Head of caudate nucleus (tissue), 42 donors: ENCODE data around the gene TAF11L8.
"Not testable (repeated sequence)": the region's sequence is repeated elsewhere in the genome, so short reads cannot be mapped to it uniquely, and the experiment has no call there.

Source experiments
- DNase-seq, 42 donors: peaks; one replicate each; pipeline versions ENCODE4 v3.0.0 to v3.0.0-alpha.2; 2020 to 2021; ENCODE audit warnings: mixed read lengths in 7 of 42
- intact Hi-C: fragments of 100-400 bp; cut with DNase I; formaldehyde crosslinking; loops from one replicate; pipeline ENCODE4 v1.15.0; 2022

The TAF11L8 gene

DNA sequence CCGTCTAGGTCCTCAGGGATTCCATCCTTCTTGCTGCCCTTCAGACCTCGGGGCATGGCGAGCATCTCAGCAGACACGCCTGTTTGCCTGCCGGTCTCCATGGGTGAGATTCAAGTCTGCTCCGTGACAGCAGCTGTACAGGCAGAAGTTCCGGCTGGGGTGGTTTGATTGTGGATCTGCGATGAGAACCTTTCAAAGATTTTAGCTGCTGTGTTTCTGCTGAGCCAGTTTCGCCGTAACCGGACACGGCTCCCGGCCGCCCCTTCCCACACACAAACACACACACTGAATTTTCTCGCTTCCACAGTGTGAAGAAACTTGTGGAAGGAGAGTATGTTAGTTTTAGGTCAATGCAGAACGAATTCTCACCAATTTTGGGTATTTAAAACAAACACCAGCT lies at the start of gene TAF11L8:
TSS of gene TAF11L8 (minus strand) at position 101 of the 400 bp plus-strand sequence.
- DNase-seq, intact Hi-C loops: not testable (repeated sequence)

GRCh38 chr5:17634160-17634559 lies 43.4 kb upstream of the TAF11L8 start, which contains the start of gene TAF11L14:
TAF11L14 (plus strand) TSS chr5:17634460.
- intact Hi-C loops: no loop called here
- no peak for DNase-seq

GRCh38 chr5:17631788-17632187 lies 41.0 kb upstream of the TAF11L8 start, which contains the start of gene TAF11L13:
TAF11L13 (plus strand) TSS chr5:17632088.
- DNase-seq, intact Hi-C loops: not testable (repeated sequence)

- no peak for DNase-seq
- intact Hi-C loops: no loop called here
Measured at GRCh38 chr5:17625686-17626085, 34.9 kb upstream of the TAF11L8 start.

GRCh38 chr5:17620627-17621026 lies 29.9 kb upstream of the TAF11L8 start:
- DNase-seq: no peak
- intact Hi-C loops: no loop called here

GRCh38 chr5:17619354-17619753 lies 28.6 kb upstream of the TAF11L8 start:
- intact Hi-C loops: no loop called here
- no peak for DNase-seq

DNA sequence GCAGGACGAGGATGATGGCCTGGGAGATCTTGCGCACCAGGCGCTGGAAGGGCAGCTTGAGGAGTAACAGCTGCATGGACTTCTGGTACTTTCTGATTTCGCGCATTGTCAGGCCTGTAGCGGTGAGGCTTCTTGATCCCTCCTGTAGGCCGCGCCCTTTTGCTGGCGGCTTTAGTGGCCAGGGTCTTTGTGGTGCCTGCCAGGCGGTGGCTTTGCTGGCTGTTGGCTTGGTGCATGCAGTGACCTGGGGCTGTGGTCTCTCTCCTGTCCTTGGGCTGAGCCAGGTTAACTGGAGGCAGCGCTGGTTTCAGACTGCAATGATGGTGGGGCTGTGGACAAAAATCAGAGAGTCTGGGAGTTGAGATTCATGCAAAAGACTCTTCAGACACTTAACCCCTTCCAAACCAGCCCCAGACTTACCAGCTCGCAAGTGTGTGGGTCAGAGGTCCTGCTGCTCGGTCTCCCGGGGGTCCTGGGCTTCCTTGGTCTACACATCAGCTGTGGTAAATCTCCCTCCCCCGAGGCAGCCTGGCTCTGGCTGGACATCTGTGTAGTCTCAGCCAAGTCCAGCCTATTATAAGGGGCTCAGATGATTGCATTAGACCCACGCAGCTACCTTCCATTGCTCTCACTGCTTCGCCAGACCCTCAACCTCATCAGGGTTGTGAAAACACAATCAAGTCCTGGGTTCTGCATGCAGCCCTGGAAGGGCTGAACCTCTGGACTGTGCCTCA lies 24.3 kb upstream of the TAF11L8 start:
- DNase-seq: no peak
- intact Hi-C loops: no loop called here

GRCh38 chr5:17610092-17610491 lies 19.3 kb upstream of the TAF11L8 start, which contains the start of gene TAF11L12:
TAF11L12 (plus strand) TSS chr5:17610392.
- intact Hi-C loops, DNase-seq: not testable (repeated sequence)

GRCh38 chr5:17607461-17607860 lies 16.7 kb upstream of the TAF11L8 start:
- DNase-seq, intact Hi-C loops: not testable (repeated sequence)

DNA sequence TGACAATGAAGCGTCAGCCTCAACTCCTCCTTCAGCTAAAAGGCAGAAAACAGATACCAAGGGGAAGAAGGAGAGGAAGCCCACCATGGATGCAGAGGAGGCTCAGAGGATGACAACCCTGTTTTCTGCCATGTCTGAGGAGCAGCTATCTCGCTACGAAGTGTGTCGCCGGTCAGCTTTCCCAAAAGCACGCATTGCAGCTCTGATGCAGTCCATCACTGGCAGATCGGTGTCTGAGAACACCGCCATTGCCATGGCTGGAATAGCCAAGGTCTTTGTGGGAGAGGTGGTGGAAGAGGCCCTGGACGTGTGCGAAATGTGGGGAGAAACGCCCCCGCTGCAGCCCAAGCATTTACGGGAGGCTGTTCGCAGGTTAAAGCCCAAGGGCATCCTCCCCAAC lies 14.2 kb upstream of the TAF11L8 start:
- intact Hi-C loops: no loop called here
- DNase-seq: no peak

GRCh38 chr5:17603880-17604279 lies 13.1 kb upstream of the TAF11L8 start, which contains the start of gene TAF11L11:
TAF11L11 (plus strand) TSS chr5:17604183.
- DNase-seq, intact Hi-C loops: not testable (repeated sequence)

DNA sequence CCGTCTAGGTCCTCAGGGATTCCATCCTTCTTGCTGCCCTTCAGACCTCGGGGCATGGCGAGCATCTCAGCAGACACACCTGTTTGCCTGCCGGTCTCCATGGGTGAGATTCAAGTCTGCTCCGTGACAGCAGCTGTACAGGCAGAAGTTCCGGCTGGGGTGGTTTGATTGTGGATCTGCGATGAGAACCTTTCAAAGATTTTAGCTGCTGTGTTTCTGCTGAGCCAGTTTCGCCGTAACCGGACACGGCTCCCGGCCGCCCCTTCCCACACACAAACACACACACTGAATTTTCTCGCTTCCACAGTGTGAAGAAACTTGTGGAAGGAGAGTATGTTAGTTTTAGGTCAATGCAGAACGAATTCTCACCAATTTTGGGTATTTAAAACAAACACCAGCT lies 7.0 kb upstream of the TAF11L8 start, which contains the start of gene TAF11L10:
TSS of gene TAF11L10 (minus strand) at position 101 of the 400 bp plus-strand sequence.
- DNase-seq, intact Hi-C loops: not testable (repeated sequence)

DNA sequence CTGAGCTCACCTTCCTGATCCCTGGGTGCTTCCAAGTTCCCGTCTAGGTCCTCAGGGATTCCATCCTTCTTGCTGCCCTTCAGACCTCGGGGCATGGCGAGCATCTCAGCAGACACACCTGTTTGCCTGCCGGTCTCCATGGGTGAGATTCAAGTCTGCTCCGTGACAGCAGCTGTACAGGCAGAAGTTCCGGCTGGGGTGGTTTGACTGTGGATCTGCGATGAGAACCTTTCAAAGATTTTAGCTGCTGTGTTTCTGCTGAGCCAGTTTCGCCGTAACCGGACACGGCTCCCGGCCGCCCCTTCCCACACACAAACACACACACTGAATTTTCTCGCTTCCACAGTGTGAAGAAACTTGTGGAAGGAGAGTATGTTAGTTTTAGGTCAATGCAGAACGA lies 3.5 kb upstream of the TAF11L8 start, which contains the start of gene TAF11L9:
TSS of gene TAF11L9 (minus strand) at position 140 of the 400 bp plus-strand sequence.
- intact Hi-C loops: not testable (repeated sequence)

DNA sequence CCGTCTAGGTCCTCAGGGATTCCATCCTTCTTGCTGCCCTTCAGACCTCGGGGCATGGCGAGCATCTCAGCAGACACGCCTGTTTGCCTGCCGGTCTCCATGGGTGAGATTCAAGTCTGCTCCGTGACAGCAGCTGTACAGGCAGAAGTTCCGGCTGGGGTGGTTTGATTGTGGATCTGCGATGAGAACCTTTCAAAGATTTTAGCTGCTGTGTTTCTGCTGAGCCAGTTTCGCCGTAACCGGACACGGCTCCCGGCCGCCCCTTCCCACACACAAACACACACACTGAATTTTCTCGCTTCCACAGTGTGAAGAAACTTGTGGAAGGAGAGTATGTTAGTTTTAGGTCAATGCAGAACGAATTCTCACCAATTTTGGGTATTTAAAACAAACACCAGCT lies 5.1 kb downstream of the TAF11L8 start, which contains the start of gene TAF11L7:
TSS of gene TAF11L7 (minus strand) at position 101 of the 400 bp plus-strand sequence.
- DNase-seq, intact Hi-C loops: not testable (repeated sequence)

More for the DNA sequence above, 3.5 kb upstream of the TAF11L8 start, which contains the start of gene TAF11L9:
- peak in 3 of 42 donors; percentile 1 to 39 (median 6) for DNase-seq
